Liver (tissue), 9 donors: ENCODE data around the gene UBQLNL. TPM values are rescaled to one million over a fixed set of nuclear protein-coding genes. Genes with fewer than 3 reads are reported as not detected.

Experiments used
- DNase-seq: peaks from one replicate; pipeline ENCODE4 v3.0.0-alpha.2; 2017; ENCODE audit warnings: low spot score
- H3K27ac ChIP-seq, 2 donors: one replicate each; pipeline ENCODE4 v1.7.0; 2013; ENCODE audit warnings: inconsistent platforms in 2 of 2, low read length in 2 of 2, control low read depth in 1 of 2, low read depth in 1 of 2, mild to moderate bottlenecking in 1 of 2
- H3K27me3 ChIP-seq, 4 donors: one replicate each; pipeline versions ENCODE4 v1.6.1 to v1.7.0; 2013; ENCODE audit warnings: low read length in 3 of 4, inconsistent platforms in 1 of 4, mild to moderate bottlenecking in 1 of 4, moderate library complexity in 1 of 4; ENCODE audit not compliant: control insufficient read depth in 4 of 4, insufficient read depth in 4 of 4
- H3K36me3 ChIP-seq, 4 donors: one replicate each; pipeline versions ENCODE4 v1.6.1 to v1.7.0; 2013; ENCODE audit warnings: low read length in 3 of 4, mild to moderate bottlenecking in 3 of 4, low read depth in 1 of 4, moderate library complexity in 1 of 4; ENCODE audit not compliant: control insufficient read depth in 4 of 4, insufficient read depth in 3 of 4
- H3K4me1 ChIP-seq, 4 donors: one replicate each; pipeline versions ENCODE4 v1.6.1 to v1.7.0; 2013; ENCODE audit warnings: low read length in 3 of 4, mild to moderate bottlenecking in 3 of 4, moderate library complexity in 1 of 4; ENCODE audit not compliant: control insufficient read depth in 4 of 4, insufficient read depth in 4 of 4
- H3K4me3 ChIP-seq, 3 donors: one replicate each; pipeline versions ENCODE4 v1.6.1 to v1.7.0; 2013; ENCODE audit warnings: low read length in 3 of 3, control low read depth in 1 of 3, low read depth in 1 of 3, mild to moderate bottlenecking in 1 of 3
- H3K9ac ChIP-seq, 2 donors: one replicate each; pipeline ENCODE4 v1.7.0; 2013; ENCODE audit warnings: low read length in 2 of 2, mild to moderate bottlenecking in 2 of 2, moderate library complexity in 2 of 2, control low read depth in 1 of 2, low read depth in 1 of 2
- H3K9me3 ChIP-seq, 4 donors: one replicate each; pipeline versions ENCODE4 v1.6.1 to v1.7.0; 2013; ENCODE audit warnings: low read length in 3 of 4; ENCODE audit not compliant: control insufficient read depth in 4 of 4
- EGR1 ChIP-seq, 2 donors: IDR thresholded peaks; 2 replicates each; pipeline ENCODE4 v1.6.1; 2016 to 2018; ENCODE audit warnings: antibody characterized with exemption in 2 of 2, low read depth in 2 of 2
- FOXA1 ChIP-seq: IDR thresholded peaks from 2 replicates; pipeline ENCODE4 v1.6.1; 2016; ENCODE audit warnings: antibody characterized with exemption
- FOXA2 ChIP-seq: IDR thresholded peaks from 2 replicates; pipeline ENCODE4 v1.6.1; 2016; ENCODE audit warnings: antibody characterized with exemption
- GABPA ChIP-seq, 2 donors: IDR thresholded peaks in 1 of 2; conservative IDR thresholded peaks in 1 of 2; 2 replicates each; pipeline ENCODE4 v1.6.1; 2016; ENCODE audit warnings: antibody characterized with exemption in 2 of 2, mild to moderate bottlenecking in 1 of 2, moderate library complexity in 1 of 2
- HNF4A ChIP-seq, 2 donors: conservative IDR thresholded peaks; 2 replicates each; pipeline ENCODE4 v1.6.1; 2016; ENCODE audit warnings: antibody characterized with exemption in 2 of 2, mild to moderate bottlenecking in 2 of 2
- HNF4G ChIP-seq: IDR thresholded peaks from 2 replicates; pipeline ENCODE4 v1.6.1; 2016; ENCODE audit warnings: antibody characterized with exemption
- JUND ChIP-seq, 2 donors: IDR thresholded peaks; 2 replicates each; pipeline ENCODE4 v1.6.1; 2016; ENCODE audit warnings: antibody characterized with exemption in 2 of 2
- NR2F2 ChIP-seq: IDR thresholded peaks from 2 replicates; pipeline ENCODE4 v1.6.1; 2016; ENCODE audit warnings: antibody characterized with exemption
- RAD21 ChIP-seq, 2 donors: IDR thresholded peaks; 2 replicates each; pipeline ENCODE4 v1.6.1; 2016; ENCODE audit warnings: antibody characterized with exemption in 2 of 2, mild to moderate bottlenecking in 2 of 2
- RXRA ChIP-seq, 2 donors: IDR thresholded peaks; 2 replicates each; pipeline ENCODE4 v1.6.1; 2017 to 2018; ENCODE audit warnings: antibody characterized with exemption in 2 of 2, mild to moderate bottlenecking in 1 of 2
- SP1 ChIP-seq: IDR thresholded peaks from 2 replicates; pipeline ENCODE4 v1.6.1; 2018; ENCODE audit warnings: antibody characterized with exemption, mild to moderate bottlenecking
- TAF1 ChIP-seq: conservative IDR thresholded peaks from 2 replicates; pipeline ENCODE4 v1.6.1; 2016; ENCODE audit warnings: antibody characterized with exemption, mild to moderate bottlenecking
- YY1 ChIP-seq: IDR thresholded peaks from 2 replicates; pipeline ENCODE4 v1.6.1; 2016; ENCODE audit warnings: antibody characterized with exemption, mild to moderate bottlenecking
- WGBS: extraction: QIAGEN DNeasy Blood & Tissue Kit; methylation state at CpG from one replicate; pipeline ENCODE4 v1.1.7; 2013; 5-methylcytosine and 5-hydroxymethylcytosine counted together
- polyA plus RNA-seq, 2 donors: library from polyadenylated mRNA; stranded (reverse) in 1 of 2; unstranded in 1 of 2; fragments of 200-250 nt in 1 of 2; fragments of >200 nt in 1 of 2; fragmentation: Nextera tagmentation in 1 of 2; extraction: Ambion mirVana in 1 of 2; gene quantifications; one replicate each; pipeline versions ENCODE4 v1.2.1 to v1.2.3, GENCODE V29; 2013 to 2015
- total RNA-seq, 2 donors: library from RNA; depleted of rRNA; stranded (reverse); fragments of >200 nt; gene quantifications; one replicate each; pipeline ENCODE4 v1.2.3, GENCODE V29; 2014
- TF ChIP-seq, protein P1 (sequence below): fragments of 150-350 bp; IDR thresholded peaks from 2 replicates; pipeline ENCODE4 v1.5.1; 2017; ENCODE audit warnings: improper control_type of control experiment, low read depth, low read length; ENCODE audit not compliant: missing input control
- TF ChIP-seq, protein P2 (sequence below): IDR thresholded peaks from 2 replicates; pipeline ENCODE4 v1.6.1; 2016; ENCODE audit warnings: antibody characterized with exemption
- TF ChIP-seq, protein P3 (sequence below): IDR thresholded peaks from 2 replicates; pipeline ENCODE4 v1.6.1; 2016; ENCODE audit warnings: antibody characterized with exemption
- TF ChIP-seq, protein P4 (sequence below): IDR thresholded peaks from 2 replicates; pipeline ENCODE4 v1.6.1; 2016; ENCODE audit warnings: antibody characterized with exemption
- TF ChIP-seq, protein P5 (sequence below): IDR thresholded peaks from 2 replicates; pipeline ENCODE4 v1.6.1; 2016; ENCODE audit warnings: antibody characterized with exemption, mild to moderate bottlenecking
- donor health status: healthy.
- donor health status: healthy.
- donor health status: healthy.
- donor health status: healthy.
- donor health status: healthy.

Gene UBQLNL
- total and polyA plus RNA-seq, 4 donors, result 0.03 to 0.25 (median 0.07) TPM

DNA sequence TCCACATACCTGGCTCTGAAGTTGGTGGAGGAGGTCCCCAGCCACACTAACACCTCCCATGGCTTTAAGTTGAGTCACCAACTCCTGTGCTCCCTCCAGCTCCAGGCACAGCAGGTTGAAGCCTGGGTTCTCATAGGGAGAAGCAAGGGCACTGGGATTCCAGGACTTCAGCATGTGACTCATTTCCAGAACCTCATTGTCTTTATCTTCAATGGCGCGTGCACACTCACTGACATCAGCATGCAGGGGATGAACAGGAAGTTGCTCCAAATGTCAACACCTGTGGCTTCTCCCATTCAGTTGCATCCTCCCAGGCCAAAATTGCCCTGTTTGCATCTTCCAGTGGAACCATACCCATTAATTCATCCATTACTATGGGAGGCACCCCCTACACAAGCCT, 5.8 kb upstream of the UBQLNL start:
- Histone ChIP-seq H3K27ac (no peak overlapping the region), H3K9ac (no peak overlapping the region), H3K36me3 (no peaks in the 10 kb centered on the region), H3K9me3 (no peaks in the 10 kb centered on the region), H3K4me1 (no peaks in the 10 kb centered on the region), H3K27me3 (no peaks in the 10 kb centered on the region), H3K4me3 (no peak overlapping the region)
- no peak for DNase-seq
- 95% methylated on average over 2 of the region's 2 CpGs for WGBS
- TF ChIP-seq NR2F2 (no peak), RAD21 (IDR thresholded peaks at IDR 0.05) (no peak), RXRA (IDR thresholded peaks at IDR 0.05) (no peak), HNF4G (no peak), HNF4A (conservative IDR thresholded peaks at IDR 0.05) (no peak), SP1 (no peak), JUND (IDR thresholded peaks at IDR 0.05) (no peak), YY1 (no peak), TAF1 (no peak), GABPA (IDR thresholded peaks at IDR 0.05 in 1 of 2, conservative IDR thresholded peaks at IDR 0.05 in 1 of 2) (no peak), EGR1 (IDR thresholded peaks at IDR 0.05; ENCODE audit: low read depth in 2 of 2) (no peak), FOXA2 (no peak), FOXA1 (no peak)
- TF ChIP-seq, protein P1, sequence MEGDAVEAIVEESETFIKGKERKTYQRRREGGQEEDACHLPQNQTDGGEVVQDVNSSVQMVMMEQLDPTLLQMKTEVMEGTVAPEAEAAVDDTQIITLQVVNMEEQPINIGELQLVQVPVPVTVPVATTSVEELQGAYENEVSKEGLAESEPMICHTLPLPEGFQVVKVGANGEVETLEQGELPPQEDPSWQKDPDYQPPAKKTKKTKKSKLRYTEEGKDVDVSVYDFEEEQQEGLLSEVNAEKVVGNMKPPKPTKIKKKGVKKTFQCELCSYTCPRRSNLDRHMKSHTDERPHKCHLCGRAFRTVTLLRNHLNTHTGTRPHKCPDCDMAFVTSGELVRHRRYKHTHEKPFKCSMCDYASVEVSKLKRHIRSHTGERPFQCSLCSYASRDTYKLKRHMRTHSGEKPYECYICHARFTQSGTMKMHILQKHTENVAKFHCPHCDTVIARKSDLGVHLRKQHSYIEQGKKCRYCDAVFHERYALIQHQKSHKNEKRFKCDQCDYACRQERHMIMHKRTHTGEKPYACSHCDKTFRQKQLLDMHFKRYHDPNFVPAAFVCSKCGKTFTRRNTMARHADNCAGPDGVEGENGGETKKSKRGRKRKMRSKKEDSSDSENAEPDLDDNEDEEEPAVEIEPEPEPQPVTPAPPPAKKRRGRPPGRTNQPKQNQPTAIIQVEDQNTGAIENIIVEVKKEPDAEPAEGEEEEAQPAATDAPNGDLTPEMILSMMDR, result no peak
- TF ChIP-seq, protein P2, sequence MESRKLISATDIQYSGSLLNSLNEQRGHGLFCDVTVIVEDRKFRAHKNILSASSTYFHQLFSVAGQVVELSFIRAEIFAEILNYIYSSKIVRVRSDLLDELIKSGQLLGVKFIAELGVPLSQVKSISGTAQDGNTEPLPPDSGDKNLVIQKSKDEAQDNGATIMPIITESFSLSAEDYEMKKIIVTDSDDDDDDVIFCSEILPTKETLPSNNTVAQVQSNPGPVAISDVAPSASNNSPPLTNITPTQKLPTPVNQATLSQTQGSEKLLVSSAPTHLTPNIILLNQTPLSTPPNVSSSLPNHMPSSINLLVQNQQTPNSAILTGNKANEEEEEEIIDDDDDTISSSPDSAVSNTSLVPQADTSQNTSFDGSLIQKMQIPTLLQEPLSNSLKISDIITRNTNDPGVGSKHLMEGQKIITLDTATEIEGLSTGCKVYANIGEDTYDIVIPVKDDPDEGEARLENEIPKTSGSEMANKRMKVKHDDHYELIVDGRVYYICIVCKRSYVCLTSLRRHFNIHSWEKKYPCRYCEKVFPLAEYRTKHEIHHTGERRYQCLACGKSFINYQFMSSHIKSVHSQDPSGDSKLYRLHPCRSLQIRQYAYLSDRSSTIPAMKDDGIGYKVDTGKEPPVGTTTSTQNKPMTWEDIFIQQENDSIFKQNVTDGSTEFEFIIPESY, result no peak
- TF ChIP-seq, protein P3, sequence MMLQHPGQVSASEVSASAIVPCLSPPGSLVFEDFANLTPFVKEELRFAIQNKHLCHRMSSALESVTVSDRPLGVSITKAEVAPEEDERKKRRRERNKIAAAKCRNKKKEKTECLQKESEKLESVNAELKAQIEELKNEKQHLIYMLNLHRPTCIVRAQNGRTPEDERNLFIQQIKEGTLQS, result no peak

DNA sequence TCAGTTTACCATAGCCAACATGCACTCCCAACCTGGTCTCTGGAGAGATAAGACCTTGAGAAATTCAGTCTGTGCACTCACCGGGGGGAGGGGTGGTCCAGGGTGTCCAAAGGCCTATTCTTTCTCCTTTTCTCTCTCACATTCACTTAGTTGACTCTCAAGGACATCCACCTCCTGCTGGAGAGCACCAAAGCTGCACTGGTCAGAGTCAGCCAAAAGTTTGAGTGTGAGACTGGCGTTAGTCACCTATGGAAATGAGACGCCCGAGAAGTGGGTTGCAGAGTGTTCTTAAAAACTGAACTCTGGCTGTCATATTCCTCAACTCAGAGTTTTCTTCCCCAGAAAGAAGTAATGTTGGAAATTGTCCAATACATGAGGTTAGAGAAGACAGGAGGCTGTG, 5.0 kb upstream of the UBQLNL start:
- H3K4me1 ChIP-seq, result no peaks in the 10 kb centered on the region
- no peaks in the 10 kb centered on the region for H3K9me3 ChIP-seq
- no peak overlapping the region for H3K4me3 ChIP-seq
- H3K27me3 ChIP-seq, result no peaks in the 10 kb centered on the region
- H3K9ac ChIP-seq, result no peak overlapping the region
- no peaks in the 10 kb centered on the region for H3K36me3 ChIP-seq
- DNase-seq, result no peak
- no peak overlapping the region for H3K27ac ChIP-seq
- 97% methylated on average over 4 of the region's 4 CpGs for WGBS
- TF ChIP-seq, protein P4, sequence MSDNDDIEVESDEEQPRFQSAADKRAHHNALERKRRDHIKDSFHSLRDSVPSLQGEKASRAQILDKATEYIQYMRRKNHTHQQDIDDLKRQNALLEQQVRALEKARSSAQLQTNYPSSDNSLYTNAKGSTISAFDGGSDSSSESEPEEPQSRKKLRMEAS, result no peak
- no peak for TF ChIP-seq TAF1
- TF ChIP-seq HNF4A (conservative IDR thresholded peaks at IDR 0.05), result no peak
- TF ChIP-seq, protein P2, result no peak
- TF ChIP-seq, protein P5, sequence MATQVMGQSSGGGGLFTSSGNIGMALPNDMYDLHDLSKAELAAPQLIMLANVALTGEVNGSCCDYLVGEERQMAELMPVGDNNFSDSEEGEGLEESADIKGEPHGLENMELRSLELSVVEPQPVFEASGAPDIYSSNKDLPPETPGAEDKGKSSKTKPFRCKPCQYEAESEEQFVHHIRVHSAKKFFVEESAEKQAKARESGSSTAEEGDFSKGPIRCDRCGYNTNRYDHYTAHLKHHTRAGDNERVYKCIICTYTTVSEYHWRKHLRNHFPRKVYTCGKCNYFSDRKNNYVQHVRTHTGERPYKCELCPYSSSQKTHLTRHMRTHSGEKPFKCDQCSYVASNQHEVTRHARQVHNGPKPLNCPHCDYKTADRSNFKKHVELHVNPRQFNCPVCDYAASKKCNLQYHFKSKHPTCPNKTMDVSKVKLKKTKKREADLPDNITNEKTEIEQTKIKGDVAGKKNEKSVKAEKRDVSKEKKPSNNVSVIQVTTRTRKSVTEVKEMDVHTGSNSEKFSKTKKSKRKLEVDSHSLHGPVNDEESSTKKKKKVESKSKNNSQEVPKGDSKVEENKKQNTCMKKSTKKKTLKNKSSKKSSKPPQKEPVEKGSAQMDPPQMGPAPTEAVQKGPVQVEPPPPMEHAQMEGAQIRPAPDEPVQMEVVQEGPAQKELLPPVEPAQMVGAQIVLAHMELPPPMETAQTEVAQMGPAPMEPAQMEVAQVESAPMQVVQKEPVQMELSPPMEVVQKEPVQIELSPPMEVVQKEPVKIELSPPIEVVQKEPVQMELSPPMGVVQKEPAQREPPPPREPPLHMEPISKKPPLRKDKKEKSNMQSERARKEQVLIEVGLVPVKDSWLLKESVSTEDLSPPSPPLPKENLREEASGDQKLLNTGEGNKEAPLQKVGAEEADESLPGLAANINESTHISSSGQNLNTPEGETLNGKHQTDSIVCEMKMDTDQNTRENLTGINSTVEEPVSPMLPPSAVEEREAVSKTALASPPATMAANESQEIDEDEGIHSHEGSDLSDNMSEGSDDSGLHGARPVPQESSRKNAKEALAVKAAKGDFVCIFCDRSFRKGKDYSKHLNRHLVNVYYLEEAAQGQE, result no peak
- no peak for TF ChIP-seq SP1
- no peak for TF ChIP-seq YY1
- TF ChIP-seq FOXA1, result no peak
- TF ChIP-seq, protein P1, result no peak
- no peak for TF ChIP-seq HNF4G
- no peak for TF ChIP-seq GABPA (IDR thresholded peaks at IDR 0.05 in 1 of 2, conservative IDR thresholded peaks at IDR 0.05 in 1 of 2)
- TF ChIP-seq EGR1 (IDR thresholded peaks at IDR 0.05; ENCODE audit: low read depth in 2 of 2), result no peak
- TF ChIP-seq, protein P3, result no peak
- no peak for TF ChIP-seq FOXA2
- TF ChIP-seq RXRA (IDR thresholded peaks at IDR 0.05), result no peak
- no peak for TF ChIP-seq NR2F2
- TF ChIP-seq JUND (IDR thresholded peaks at IDR 0.05), result no peak
- no peak for TF ChIP-seq RAD21 (IDR thresholded peaks at IDR 0.05)
